Parathyroid adenoma (tissue), 2 donors: Measurements from ENCODE around the gene DTYMK.

Experiments
- H2AFZ ChIP-seq: fragments of 300-600 bp; sonication (generic); one replicate; pipeline ENCODE4 v1.7.0; 2017; ENCODE audit warnings: antibody characterized with exemption, mild to moderate bottlenecking
- H3K27ac ChIP-seq: fragments of 300-600 bp; sonication (generic); one replicate; pipeline ENCODE4 v1.7.0; 2017
- H3K27me3 ChIP-seq: fragments of 300-600 bp; sonication (generic); one replicate; pipeline ENCODE4 v1.7.0; 2017; ENCODE audit warnings: low read length; ENCODE audit not compliant: control insufficient read depth, insufficient read depth
- H3K36me3 ChIP-seq: fragments of 300-600 bp; sonication (generic); one replicate; pipeline ENCODE4 v1.7.0; 2017; ENCODE audit warnings: low read length; ENCODE audit not compliant: control insufficient read depth, insufficient read depth
- H3K4me1 ChIP-seq: fragments of 300-600 bp; sonication (generic); one replicate; pipeline ENCODE4 v1.7.0; 2017; ENCODE audit warnings: control low read depth
- H3K4me2 ChIP-seq: fragments of 300-600 bp; sonication (generic); one replicate; pipeline ENCODE4 v1.7.0; 2017; ENCODE audit warnings: low read length
- H3K4me3 ChIP-seq: fragments of 300-600 bp; sonication (generic); one replicate; pipeline ENCODE4 v1.7.0; 2017; ENCODE audit warnings: low read depth, low read length
- H3K79me2 ChIP-seq: fragments of 300-600 bp; sonication (generic); one replicate; pipeline ENCODE4 v1.7.0; 2017; ENCODE audit warnings: control low read depth
- H3K9ac ChIP-seq: fragments of 300-600 bp; sonication (generic); one replicate; pipeline ENCODE4 v1.7.0; 2017; ENCODE audit warnings: mild to moderate bottlenecking
- H3K9me3 ChIP-seq: fragments of 300-600 bp; sonication (generic); one replicate; pipeline ENCODE4 v1.7.0; 2017; ENCODE audit warnings: low read length; ENCODE audit not compliant: control insufficient read depth
- TF ChIP-seq, protein P1 (sequence below): fragments of 300-600 bp; sonication (generic); IDR thresholded peaks from one replicate; pipeline ENCODE4 v1.7.0; 2017; ENCODE audit warnings: antibody characterized with exemption, mild to moderate bottlenecking
- donor health status: primary hyperparathyroidism.

The DTYMK gene

DNA sequence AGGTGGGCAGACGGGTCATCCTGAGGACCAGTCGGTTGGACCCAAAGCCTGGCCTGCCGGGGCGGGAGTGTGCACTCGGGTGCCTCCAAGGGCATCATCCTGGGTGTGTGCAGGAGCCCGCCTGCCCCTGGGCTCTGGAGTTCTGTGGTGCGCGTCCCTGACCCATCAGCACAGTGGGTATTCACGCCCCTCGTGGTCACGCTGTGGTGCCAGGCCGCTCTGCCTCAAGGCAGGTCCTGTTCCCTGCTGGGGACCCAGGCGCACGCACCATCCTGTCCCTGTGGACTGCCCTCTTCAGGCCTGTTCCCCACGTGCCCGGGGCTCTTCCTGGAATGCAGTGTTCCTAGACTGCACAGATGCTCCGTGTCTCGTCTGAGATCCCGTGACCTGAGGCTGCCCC, 33.5 kb upstream of the DTYMK start:
- H3K4me2 ChIP-seq: no peak overlapping the region
- no peaks in the 10 kb centered on the region for H3K4me1 ChIP-seq
- no peak overlapping the region for H3K9ac ChIP-seq
- TF ChIP-seq, protein P1, sequence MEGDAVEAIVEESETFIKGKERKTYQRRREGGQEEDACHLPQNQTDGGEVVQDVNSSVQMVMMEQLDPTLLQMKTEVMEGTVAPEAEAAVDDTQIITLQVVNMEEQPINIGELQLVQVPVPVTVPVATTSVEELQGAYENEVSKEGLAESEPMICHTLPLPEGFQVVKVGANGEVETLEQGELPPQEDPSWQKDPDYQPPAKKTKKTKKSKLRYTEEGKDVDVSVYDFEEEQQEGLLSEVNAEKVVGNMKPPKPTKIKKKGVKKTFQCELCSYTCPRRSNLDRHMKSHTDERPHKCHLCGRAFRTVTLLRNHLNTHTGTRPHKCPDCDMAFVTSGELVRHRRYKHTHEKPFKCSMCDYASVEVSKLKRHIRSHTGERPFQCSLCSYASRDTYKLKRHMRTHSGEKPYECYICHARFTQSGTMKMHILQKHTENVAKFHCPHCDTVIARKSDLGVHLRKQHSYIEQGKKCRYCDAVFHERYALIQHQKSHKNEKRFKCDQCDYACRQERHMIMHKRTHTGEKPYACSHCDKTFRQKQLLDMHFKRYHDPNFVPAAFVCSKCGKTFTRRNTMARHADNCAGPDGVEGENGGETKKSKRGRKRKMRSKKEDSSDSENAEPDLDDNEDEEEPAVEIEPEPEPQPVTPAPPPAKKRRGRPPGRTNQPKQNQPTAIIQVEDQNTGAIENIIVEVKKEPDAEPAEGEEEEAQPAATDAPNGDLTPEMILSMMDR: no peak
- H3K27ac ChIP-seq: no peak overlapping the region
- no peaks in the 10 kb centered on the region for H3K27me3 ChIP-seq
- H3K9me3 ChIP-seq: no peaks in the 10 kb centered on the region
- no peaks in the 10 kb centered on the region for H3K36me3 ChIP-seq
- H2AFZ ChIP-seq: no peak overlapping the region
- H3K79me2 ChIP-seq: no peaks in the 10 kb centered on the region
- no peak overlapping the region for H3K4me3 ChIP-seq

DNA sequence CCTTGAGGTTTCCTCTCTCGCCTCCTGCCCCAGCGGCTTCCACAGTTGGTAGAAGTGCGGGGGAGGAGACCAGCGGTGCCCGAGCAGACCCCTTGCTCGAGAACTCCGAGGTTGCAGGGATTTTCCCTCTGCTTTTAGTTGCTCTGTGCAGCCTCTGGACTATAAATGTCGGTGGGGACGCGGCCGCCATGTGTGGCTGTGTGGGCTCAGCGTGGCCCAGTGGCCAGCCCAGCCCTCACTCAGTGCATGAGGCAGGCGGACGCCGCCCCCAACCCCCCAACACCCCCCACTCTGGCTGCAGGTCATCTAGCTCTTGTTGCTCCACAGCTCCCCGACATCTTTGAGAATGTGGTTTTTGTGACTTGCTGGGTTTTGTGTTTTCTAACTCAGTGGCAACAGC, 32.5 kb upstream of the DTYMK start:
- Histone ChIP-seq H3K27me3 (no peaks in the 10 kb centered on the region), H3K9ac (no peak overlapping the region), H3K36me3 (no peaks in the 10 kb centered on the region), H2AFZ (no peak overlapping the region), H3K4me3 (no peak overlapping the region), H3K4me2 (no peak overlapping the region), H3K9me3 (no peaks in the 10 kb centered on the region), H3K79me2 (no peaks in the 10 kb centered on the region), H3K27ac (no peak overlapping the region), H3K4me1 (no peaks in the 10 kb centered on the region)
- TF ChIP-seq, protein P1: no peak

DNA sequence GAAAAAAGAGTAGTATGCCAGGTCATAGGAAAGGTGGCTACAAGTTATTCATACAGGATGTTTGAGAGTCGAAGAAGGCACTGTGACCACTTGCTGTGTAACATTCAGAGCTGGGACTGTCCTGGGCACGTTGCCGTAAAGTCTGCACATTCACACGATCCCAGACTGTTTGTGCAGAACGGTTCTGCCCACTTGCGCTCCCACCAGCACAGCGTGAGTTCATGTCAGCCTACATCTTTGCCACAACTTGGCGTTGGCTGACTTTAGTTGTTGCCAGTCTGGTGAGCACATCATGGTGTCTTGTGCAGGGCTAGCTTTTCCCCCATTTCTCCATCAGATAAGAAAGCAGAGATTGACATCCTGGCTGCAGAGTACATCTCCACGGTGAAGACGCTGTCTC, 22.3 kb upstream of the DTYMK start:
- H2AFZ ChIP-seq: no peak overlapping the region
- H3K36me3 ChIP-seq: no peaks in the 10 kb centered on the region
- no peak overlapping the region for H3K9ac ChIP-seq
- no peaks in the 10 kb centered on the region for H3K79me2 ChIP-seq
- no peaks in the 10 kb centered on the region for H3K4me1 ChIP-seq
- H3K4me2 ChIP-seq: no peak overlapping the region
- no peaks in the 10 kb centered on the region for H3K27me3 ChIP-seq
- TF ChIP-seq, protein P1: no peak
- no peaks in the 10 kb centered on the region for H3K9me3 ChIP-seq
- no peak overlapping the region for H3K4me3 ChIP-seq
- no peak overlapping the region for H3K27ac ChIP-seq

DNA sequence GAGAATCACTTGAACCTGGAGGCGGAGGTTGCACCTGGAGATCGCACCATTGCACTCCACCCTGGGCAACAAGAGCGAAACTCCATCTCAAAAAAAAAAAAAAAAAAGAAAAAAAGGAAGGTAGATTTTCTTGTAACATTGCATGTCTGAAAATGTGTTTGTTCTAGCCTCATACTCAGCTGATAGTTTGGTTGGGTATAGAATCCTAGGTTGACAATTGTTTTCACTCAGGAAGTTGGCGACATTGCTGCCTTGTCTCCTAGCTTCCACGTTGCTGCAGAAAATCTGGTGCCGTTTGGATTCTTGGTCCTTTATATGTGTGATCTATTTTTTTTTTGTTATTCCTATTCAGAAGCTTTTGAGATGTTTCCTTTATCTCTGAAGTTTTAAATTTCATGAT, 19.9 kb upstream of the DTYMK start:
- Histone ChIP-seq H3K4me2 (no peak overlapping the region), H3K27me3 (no peaks in the 10 kb centered on the region), H2AFZ (no peak overlapping the region), H3K9me3 (no peaks in the 10 kb centered on the region), H3K9ac (no peak overlapping the region), H3K4me1 (peaks cover 4% of the 10 kb centered on the region), H3K36me3 (no peaks in the 10 kb centered on the region), H3K27ac (no peak overlapping the region), H3K79me2 (peaks cover 4% of the 10 kb centered on the region), H3K4me3 (no peak overlapping the region)
- TF ChIP-seq, protein P1: no peak

DNA sequence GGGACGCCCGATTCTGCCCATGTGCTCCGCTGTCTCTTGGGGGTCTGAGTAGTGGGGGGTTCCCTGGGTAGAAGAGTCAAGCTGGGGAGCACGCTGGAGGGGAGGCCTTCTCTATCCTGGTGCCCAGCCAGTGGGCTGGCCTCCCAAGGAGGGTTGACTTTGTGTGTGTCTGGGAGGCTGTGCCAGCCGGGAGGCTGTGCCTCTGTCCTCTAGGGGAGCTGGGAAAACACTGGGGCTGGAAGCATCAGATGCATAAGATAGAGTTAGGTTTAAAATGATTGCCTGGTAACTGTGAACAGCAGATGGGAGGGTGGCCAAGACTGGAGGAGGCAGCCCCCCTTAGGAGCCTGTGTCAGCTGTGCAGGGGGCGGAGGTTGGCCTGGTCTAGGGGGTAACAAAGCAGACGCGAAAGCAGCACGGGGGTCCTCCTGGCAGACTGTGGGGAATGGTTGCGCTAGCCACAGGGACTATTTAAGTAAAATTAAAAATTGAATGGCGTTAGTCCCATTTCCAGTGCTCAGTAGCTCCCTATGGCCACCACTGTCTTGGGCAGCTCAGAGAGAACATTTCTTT, 16.5 kb upstream of the DTYMK start:
- peaks cover 4% of the 10 kb centered on the region for H3K4me1 ChIP-seq
- TF ChIP-seq, protein P1: no peak
- no peaks in the 10 kb centered on the region for H3K9me3 ChIP-seq
- H3K79me2 ChIP-seq: peaks cover 4% of the 10 kb centered on the region
- H3K27ac ChIP-seq: peak overlapping the region; percentile 43
- H3K36me3 ChIP-seq: no peaks in the 10 kb centered on the region
- peak overlapping the region; percentile 72 for H3K4me3 ChIP-seq
- H3K9ac ChIP-seq: no peak overlapping the region
- peak overlapping the region; percentile 96 for H2AFZ ChIP-seq
- H3K4me2 ChIP-seq: peak overlapping the region; percentile 74
- no peaks in the 10 kb centered on the region for H3K27me3 ChIP-seq
